Keratinocyte (primary cell): Measurements from ENCODE around the gene ATP9B. TPM values are rescaled to one million over a fixed set of nuclear protein-coding genes. Genes with fewer than 3 reads are reported as not detected.
"Not testable (repeated sequence)": the region's sequence is repeated elsewhere in the genome, so short reads cannot be mapped to it uniquely, and the experiment has no call there.

Source experiments
- DNase-seq: peaks from one replicate; pipeline ENCODE4 v3.0.0-alpha.2; 2011; ENCODE audit warnings: low read depth, missing footprints, low spot score
- FAIRE-seq: peaks from 2 replicates; lab custom pipeline; 2011; peaks lifted over from hg19 to GRCh38; lab: Jason Lieb, UNC
- H2AFZ ChIP-seq: 2 replicates; pipeline ENCODE4 v1.6.0; 2012; ENCODE audit warnings: low read length, control low read depth, inconsistent platforms; ENCODE audit not compliant: control insufficient read depth
- H3K27ac ChIP-seq: 2 replicates; pipeline ENCODE4 v1.5.1; 2011; ENCODE audit warnings: low read length; ENCODE audit not compliant: control insufficient read depth, insufficient read depth
- H3K27me3 ChIP-seq: 3 replicates; pipeline ENCODE4 v1.6.0; 2011; ENCODE audit warnings: low read length; ENCODE audit not compliant: control insufficient read depth, insufficient read depth; ENCODE audit errors: extremely low read depth
- H3K36me3 ChIP-seq, 2 experiments: 2 replicates in 1 of 2; 3 replicates in 1 of 2; pipeline ENCODE4 v1.5.1; 2011; ENCODE audit warnings: low read length in 2 of 2, mild to moderate bottlenecking in 1 of 2; ENCODE audit not compliant: control insufficient read depth in 2 of 2, insufficient read depth in 2 of 2; ENCODE audit errors: extremely low read depth in 1 of 2
- H3K4me1 ChIP-seq: 3 replicates; pipeline ENCODE4 v1.5.1; 2011; ENCODE audit warnings: low read length; ENCODE audit not compliant: control insufficient read depth, insufficient read depth; ENCODE audit errors: extremely low read depth
- H3K4me2 ChIP-seq: 3 replicates; pipeline ENCODE4 v1.6.0; 2011; ENCODE audit warnings: low read depth, low read length; ENCODE audit not compliant: control insufficient read depth, insufficient read depth; ENCODE audit errors: extremely low read depth
- H3K4me3 ChIP-seq, 3 experiments: fragments of 200-600 bp in 1 of 3; sonication (generic) in 1 of 3; 2 replicates in 2 of 3; 3 replicates in 1 of 3; pipeline ENCODE4 v1.5.1; 2011 to 2016; ENCODE audit warnings: low read length in 3 of 3, mild to moderate bottlenecking in 3 of 3, control low read depth in 2 of 3, inconsistent platforms in 1 of 3, low read depth in 1 of 3, mixed read lengths in 1 of 3, mixed run types in 1 of 3, moderate library complexity in 1 of 3; ENCODE audit not compliant: control insufficient read depth in 2 of 3, insufficient read depth in 2 of 3; ENCODE audit errors: extremely low read depth in 1 of 3
- H3K79me2 ChIP-seq: 2 replicates; pipeline ENCODE4 v1.6.0; 2012; ENCODE audit warnings: low read length; ENCODE audit not compliant: control insufficient read depth, insufficient read depth
- H3K9ac ChIP-seq: 3 replicates; pipeline ENCODE4 v1.6.0; 2011; ENCODE audit warnings: low read length; ENCODE audit not compliant: control insufficient read depth, insufficient read depth; ENCODE audit errors: extremely low read depth
- H3K9me1 ChIP-seq: 3 replicates; pipeline ENCODE4 v1.6.0; 2011; ENCODE audit warnings: low read length; ENCODE audit not compliant: control insufficient read depth, insufficient read depth; ENCODE audit errors: extremely low read depth
- H3K9me3 ChIP-seq: 2 replicates; pipeline ENCODE4 v1.5.1; 2012; ENCODE audit warnings: low read depth, low read length; ENCODE audit not compliant: control insufficient read depth
- H4K20me1 ChIP-seq: 3 replicates; pipeline ENCODE4 v1.6.0; 2011; ENCODE audit warnings: low read length; ENCODE audit not compliant: control insufficient read depth, insufficient read depth; ENCODE audit errors: extremely low read depth
- EZH2 ChIP-seq: IDR thresholded peaks from one replicate; pipeline ENCODE4 v1.6.1; 2012; ENCODE audit warnings: inconsistent platforms, mild to moderate bottlenecking, low read length, moderate library complexity
- dilution Hi-C: fragments of 300-500 bp; cut with MboI; formaldehyde crosslinking; loops from one replicate; pipeline ENCODE4 v1.7.0; 2020; ENCODE audit warnings: low sequenced_read_pairs; ENCODE audit not compliant: extremely low pct_ligation_motif_present
- polyA plus RNA-seq, 5 experiments: library from polyadenylated mRNA; depleted of rRNA in 3 of 5; stranded (reverse) in 3 of 5; stranded (forward) in 1 of 5; unstranded in 1 of 5; fragments of >200 nt; gene quantifications; 1 replicate in 1 of 5; 2 replicates in 3 of 5; 3 replicates in 1 of 5; pipeline versions ENCODE4 v1.2.1 to v1.2.3, GENCODE V29; 2011 to 2012; ENCODE audit warnings: missing spikeins in 2 of 5, low read depth in 1 of 5, low replicate concordance in 1 of 5
- TF ChIP-seq, protein P1 (sequence below), 3 experiments: IDR thresholded peaks in 1 of 3; conservative IDR thresholded peaks in 1 of 3; optimal IDR thresholded peaks in 1 of 3; 2 replicates in 2 of 3; 3 replicates in 1 of 3; pipeline versions ENCODE3 to v1.5.1; 2011; ENCODE audit warnings: low read length in 3 of 3, mild to moderate bottlenecking in 3 of 3, moderate library complexity in 2 of 3, control low read depth in 1 of 3, inconsistent platforms in 1 of 3; ENCODE audit not compliant: insufficient read depth in 2 of 3; ENCODE audit errors: extremely low read depth in 1 of 3

Gene ATP9B
- polyA plus RNA-seq, 1 donor (not counting 4 experiments of a cell fraction or from before 2014, with no cell fraction given): 16.1 TPM

DNA sequence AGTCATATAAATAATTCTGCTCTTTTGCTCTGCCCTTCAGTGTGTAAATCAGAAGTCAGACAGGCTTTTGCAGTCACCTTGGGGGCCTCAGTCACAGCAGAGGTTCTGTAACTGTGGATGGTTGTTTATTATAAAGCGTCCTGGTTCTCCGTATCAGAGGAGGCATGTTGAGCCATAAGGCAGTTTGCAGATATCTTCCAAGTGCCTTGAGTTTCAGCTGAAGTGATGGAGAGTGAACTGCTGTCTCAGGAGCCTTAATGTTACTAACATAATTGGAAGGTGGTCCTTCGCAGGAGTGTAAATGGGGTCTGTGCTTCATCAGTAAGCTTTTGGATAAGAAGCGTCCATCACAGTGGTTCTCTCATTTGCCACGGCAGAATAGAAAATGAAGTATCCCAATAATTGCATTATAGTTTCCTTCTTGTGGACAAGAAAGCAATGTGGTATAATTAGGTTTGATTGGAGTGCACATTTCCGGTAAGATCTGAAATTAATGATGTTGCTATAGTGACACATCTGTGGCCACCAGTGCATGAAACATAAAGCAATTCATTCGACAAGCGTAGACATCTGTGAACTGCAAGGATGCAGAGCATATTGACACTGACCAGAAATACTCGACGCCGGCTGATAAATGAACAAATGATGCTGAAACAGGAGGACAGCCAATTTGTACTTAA is 214.1 kb downstream of the ATP9B start:
- Histone ChIP-seq H3K9me1 (no peaks in the 10 kb centered on the region), H2AFZ (no peak overlapping the region), H3K9me3 (no peaks in the 10 kb centered on the region), H3K79me2 (no peaks in the 10 kb centered on the region), H4K20me1 (no peaks in the 10 kb centered on the region), H3K9ac (no peak overlapping the region), H3K4me3 (no peak overlapping the region), H3K27ac (no peak overlapping the region), H3K4me2 (no peak overlapping the region), H3K36me3 (no peaks in the 10 kb centered on the region), H3K27me3 (no peaks in the 10 kb centered on the region), H3K4me1 (no peaks in the 10 kb centered on the region)
- no peak for FAIRE-seq
- TF ChIP-seq, protein P1, sequence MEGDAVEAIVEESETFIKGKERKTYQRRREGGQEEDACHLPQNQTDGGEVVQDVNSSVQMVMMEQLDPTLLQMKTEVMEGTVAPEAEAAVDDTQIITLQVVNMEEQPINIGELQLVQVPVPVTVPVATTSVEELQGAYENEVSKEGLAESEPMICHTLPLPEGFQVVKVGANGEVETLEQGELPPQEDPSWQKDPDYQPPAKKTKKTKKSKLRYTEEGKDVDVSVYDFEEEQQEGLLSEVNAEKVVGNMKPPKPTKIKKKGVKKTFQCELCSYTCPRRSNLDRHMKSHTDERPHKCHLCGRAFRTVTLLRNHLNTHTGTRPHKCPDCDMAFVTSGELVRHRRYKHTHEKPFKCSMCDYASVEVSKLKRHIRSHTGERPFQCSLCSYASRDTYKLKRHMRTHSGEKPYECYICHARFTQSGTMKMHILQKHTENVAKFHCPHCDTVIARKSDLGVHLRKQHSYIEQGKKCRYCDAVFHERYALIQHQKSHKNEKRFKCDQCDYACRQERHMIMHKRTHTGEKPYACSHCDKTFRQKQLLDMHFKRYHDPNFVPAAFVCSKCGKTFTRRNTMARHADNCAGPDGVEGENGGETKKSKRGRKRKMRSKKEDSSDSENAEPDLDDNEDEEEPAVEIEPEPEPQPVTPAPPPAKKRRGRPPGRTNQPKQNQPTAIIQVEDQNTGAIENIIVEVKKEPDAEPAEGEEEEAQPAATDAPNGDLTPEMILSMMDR (optimal IDR thresholded peaks at IDR 0.05 in 1 of 3, IDR thresholded peaks at IDR 0.05 in 1 of 3, conservative IDR thresholded peaks at IDR 0.05 in 1 of 3; ENCODE audit: extremely low read depth in 1 of 3, insufficient read depth in 2 of 3, low read length in 3 of 3): no peak
- TF ChIP-seq EZH2: no peak
- no peak for DNase-seq
- dilution Hi-C loops: no loop called here

DNA sequence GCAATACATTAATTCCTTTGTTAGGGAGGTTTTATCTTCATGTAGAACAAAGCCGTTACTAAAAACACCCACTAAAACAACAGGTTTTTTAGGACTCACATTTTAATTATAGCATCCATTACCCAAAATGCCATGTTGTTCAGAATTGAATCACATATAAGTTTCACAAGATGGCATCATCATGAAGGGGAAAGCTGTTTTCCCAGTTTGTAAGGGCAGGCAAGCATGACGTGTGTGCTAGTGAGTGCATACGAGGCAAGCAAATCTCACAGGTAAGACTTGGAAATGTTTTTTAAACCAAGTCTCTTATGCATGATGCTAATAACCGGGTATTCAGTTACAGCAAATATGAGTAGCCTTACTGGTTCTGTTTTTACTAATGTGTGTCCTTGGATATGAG is 214.7 kb downstream of the ATP9B start:
- H3K79me2 ChIP-seq: no peaks in the 10 kb centered on the region
- H3K9ac ChIP-seq: no peak overlapping the region
- dilution Hi-C loops: no loop called here
- no peaks in the 10 kb centered on the region for H3K27me3 ChIP-seq
- H3K4me1 ChIP-seq: no peaks in the 10 kb centered on the region
- no peaks in the 10 kb centered on the region for H3K9me3 ChIP-seq
- H2AFZ ChIP-seq: no peak overlapping the region
- FAIRE-seq (no peak), DNase-seq (no peak)
- H4K20me1 ChIP-seq: no peaks in the 10 kb centered on the region
- H3K9me1 ChIP-seq: no peaks in the 10 kb centered on the region
- H3K36me3 ChIP-seq: no peaks in the 10 kb centered on the region
- no peak overlapping the region for H3K4me3 ChIP-seq
- no peak overlapping the region for H3K27ac ChIP-seq
- no peak for TF ChIP-seq EZH2
- TF ChIP-seq, protein P1 (optimal IDR thresholded peaks at IDR 0.05 in 1 of 3, IDR thresholded peaks at IDR 0.05 in 1 of 3, conservative IDR thresholded peaks at IDR 0.05 in 1 of 3; ENCODE audit: extremely low read depth in 1 of 3, insufficient read depth in 2 of 3, low read length in 3 of 3): no peak
- H3K4me2 ChIP-seq: no peak overlapping the region

DNA sequence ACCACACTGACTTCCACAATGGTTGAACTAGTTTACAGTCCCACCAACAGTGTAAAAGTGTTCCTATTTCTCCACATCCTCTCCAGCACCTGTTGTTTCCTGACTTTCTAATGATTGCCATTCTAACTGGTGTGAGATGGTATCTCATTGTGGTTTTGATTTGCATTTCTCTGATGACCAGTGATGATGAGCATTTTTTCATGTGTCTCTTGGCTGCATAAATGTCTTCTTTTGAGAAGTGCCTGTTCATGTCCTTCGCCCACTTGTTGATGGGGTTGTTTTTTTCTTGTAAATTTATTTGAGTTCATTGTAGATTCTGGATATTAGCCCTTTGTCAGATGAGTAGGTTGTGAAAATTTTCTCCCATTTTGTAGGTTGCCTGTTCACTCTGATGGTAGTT is 216.0 kb downstream of the ATP9B start:
- dilution Hi-C loops: not testable (repeated sequence)

DNA sequence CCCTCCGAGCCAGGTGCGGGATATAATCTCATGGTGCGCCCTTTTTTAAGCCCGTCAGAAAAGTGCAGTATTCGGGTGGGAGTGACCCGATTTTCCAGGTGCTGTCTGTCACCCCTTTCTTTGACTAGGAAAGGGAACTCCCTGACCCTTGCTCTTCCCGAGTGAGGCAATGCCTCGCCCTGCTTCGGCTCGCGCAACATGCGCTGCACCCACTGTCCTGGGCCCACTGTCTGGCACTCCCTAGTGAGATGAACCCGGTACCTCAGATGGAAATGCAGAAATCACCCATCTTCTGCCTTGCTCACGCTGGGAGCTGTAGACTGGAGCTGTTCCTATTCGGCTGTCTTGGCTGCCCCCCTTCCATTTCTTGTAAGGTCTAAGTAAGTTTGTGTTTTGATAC is 221.2 kb downstream of the ATP9B start:
- dilution Hi-C loops, H2AFZ ChIP-seq, FAIRE-seq: not testable (repeated sequence)

More for the DNA sequence above, 216.0 kb downstream of the ATP9B start:
- DNase-seq, H3K27ac ChIP-seq, H3K79me2 ChIP-seq, H3K4me1 ChIP-seq, H3K4me2 ChIP-seq, H3K9me1 ChIP-seq, H3K27me3 ChIP-seq, H3K4me3 ChIP-seq, H4K20me1 ChIP-seq, H2AFZ ChIP-seq, H3K36me3 ChIP-seq, H3K9me3 ChIP-seq, H3K9ac ChIP-seq, FAIRE-seq: not testable (repeated sequence)

More for the DNA sequence above, 221.2 kb downstream of the ATP9B start:
- not testable (repeated sequence) for H3K36me3 ChIP-seq, H3K4me3 ChIP-seq, H3K4me1 ChIP-seq, H3K9me3 ChIP-seq, DNase-seq, H3K9ac ChIP-seq, H3K4me2 ChIP-seq, H3K9me1 ChIP-seq, H3K27ac ChIP-seq, H4K20me1 ChIP-seq, H3K79me2 ChIP-seq, H3K27me3 ChIP-seq
